Neuronal stem cell (in vitro differentiated cells): ENCODE data around the gene LEMD2.

Experiments
- DNase-seq: peaks from one replicate; pipeline ENCODE4 v3.0.0-alpha.2; 2013; ENCODE audit warnings: low spot score
- H2AFZ ChIP-seq: one replicate; pipeline ENCODE4 v1.6.1; 2013; ENCODE audit warnings: mild to moderate bottlenecking, low read length, inconsistent platforms
- H2AK5ac ChIP-seq: 2 replicates; pipeline ENCODE4 v1.6.1; 2013; ENCODE audit warnings: low read depth, mild to moderate bottlenecking, inconsistent platforms, low read length, moderate library complexity, mixed read lengths
- H2BK120ac ChIP-seq: 2 replicates; pipeline ENCODE4 v1.6.1; 2013; ENCODE audit warnings: low read depth, mild to moderate bottlenecking, inconsistent platforms, low read length, moderate library complexity, mixed read lengths
- H2BK12ac ChIP-seq: one replicate; pipeline ENCODE4 v1.6.1; 2013; ENCODE audit warnings: low read length, inconsistent platforms
- H2BK15ac ChIP-seq: 2 replicates; pipeline ENCODE4 v1.6.1; 2013; ENCODE audit warnings: mild to moderate bottlenecking, low read length, inconsistent platforms, mixed read lengths
- H2BK5ac ChIP-seq: one replicate; pipeline ENCODE4 v1.6.1; 2013; ENCODE audit warnings: inconsistent platforms, mild to moderate bottlenecking, low read length, moderate library complexity
- H3K14ac ChIP-seq: one replicate; pipeline ENCODE4 v1.6.1; 2013; ENCODE audit warnings: low read length, inconsistent platforms
- H3K18ac ChIP-seq: 2 replicates; pipeline ENCODE4 v1.6.1; 2013; ENCODE audit warnings: low read length, inconsistent platforms
- H3K23ac ChIP-seq: 2 replicates; pipeline ENCODE4 v1.6.1; 2013; ENCODE audit warnings: low read depth, mild to moderate bottlenecking, mixed read lengths, low read length, inconsistent platforms; ENCODE audit not compliant: poor library complexity
- H3K27ac ChIP-seq: replicated peaks from 3 replicates; pipeline ENCODE4 v1.5.1; 2013; ENCODE audit warnings: low read length, inconsistent platforms
- H3K27me3 ChIP-seq, 3 experiments: 2 replicates each; pipeline ENCODE4 v1.6.1; 2013; ENCODE audit warnings: low read length in 3 of 3, mild to moderate bottlenecking in 2 of 3, inconsistent platforms in 1 of 3, low read depth in 1 of 3, mixed read lengths in 1 of 3, moderate library complexity in 1 of 3; ENCODE audit not compliant: control insufficient read depth in 3 of 3, insufficient read depth in 3 of 3
- H3K36me3 ChIP-seq, 2 donors: replicated peaks in 1 of 2; 2 replicates each; pipeline ENCODE4 v1.6.1; 2013; ENCODE audit warnings: low read length in 2 of 2; ENCODE audit not compliant: control insufficient read depth in 2 of 2, insufficient read depth in 2 of 2
- H3K4ac ChIP-seq: 2 replicates; pipeline ENCODE4 v1.6.1; 2013; ENCODE audit warnings: inconsistent platforms, mild to moderate bottlenecking, low read length, moderate library complexity
- H3K4me1 ChIP-seq, 2 donors: 1 replicate in 1 of 2; 2 replicates in 1 of 2; pipeline ENCODE4 v1.6.1; 2013; ENCODE audit warnings: low read length in 2 of 2, low read depth in 1 of 2; ENCODE audit not compliant: control insufficient read depth in 2 of 2, insufficient read depth in 1 of 2
- H3K4me2 ChIP-seq: one replicate; pipeline ENCODE4 v1.6.1; 2013; ENCODE audit warnings: mild to moderate bottlenecking, low read length, inconsistent platforms; ENCODE audit not compliant: insufficient read depth, poor library complexity, severe bottlenecking
- H3K4me3 ChIP-seq, 2 donors: 2 replicates each; pipeline ENCODE4 v1.5.1; 2013; ENCODE audit warnings: low read length in 2 of 2, mild to moderate bottlenecking in 2 of 2, inconsistent platforms in 1 of 2, moderate library complexity in 1 of 2
- H3K79me1 ChIP-seq: one replicate; pipeline ENCODE4 v1.6.1; 2013; ENCODE audit warnings: low read depth, mild to moderate bottlenecking, inconsistent platforms, low read length, moderate library complexity
- H3K9ac ChIP-seq: one replicate; pipeline ENCODE4 v1.6.1; 2013; ENCODE audit warnings: mild to moderate bottlenecking, low read depth, low read length, inconsistent platforms; ENCODE audit not compliant: poor library complexity
- H3K9me3 ChIP-seq, 2 donors: replicated peaks in 1 of 2; 2 replicates each; pipeline versions ENCODE3 to v1.6.1; 2013; ENCODE audit warnings: low read length in 2 of 2, mild to moderate bottlenecking in 2 of 2, inconsistent platforms in 1 of 2, low read depth in 1 of 2, mixed read lengths in 1 of 2, moderate library complexity in 1 of 2; ENCODE audit not compliant: control insufficient read depth in 2 of 2, insufficient read depth in 1 of 2
- H4K8ac ChIP-seq: one replicate; pipeline ENCODE4 v1.6.1; 2013; ENCODE audit warnings: low read depth, mild to moderate bottlenecking, inconsistent platforms, low read length, moderate library complexity
- H4K91ac ChIP-seq: one replicate; pipeline ENCODE4 v1.6.1; 2013; ENCODE audit warnings: low read length, low read depth, mild to moderate bottlenecking, inconsistent platforms; ENCODE audit not compliant: poor library complexity
- WGBS, 2 donors: extraction: QIAGEN DNeasy Blood & Tissue Kit; methylation state at CpG; one replicate each; pipeline ENCODE4 v1.1.7; 2013; ENCODE audit warnings: missing lambda C conversion rate in 2 of 2, mixed read lengths in 1 of 2; ENCODE audit not compliant: insufficient read length in 2 of 2, insufficient replicate concordance in 1 of 2; ENCODE audit errors: extremely low coverage in 2 of 2; 5-methylcytosine and 5-hydroxymethylcytosine counted together

LEMD2 gene

DNA sequence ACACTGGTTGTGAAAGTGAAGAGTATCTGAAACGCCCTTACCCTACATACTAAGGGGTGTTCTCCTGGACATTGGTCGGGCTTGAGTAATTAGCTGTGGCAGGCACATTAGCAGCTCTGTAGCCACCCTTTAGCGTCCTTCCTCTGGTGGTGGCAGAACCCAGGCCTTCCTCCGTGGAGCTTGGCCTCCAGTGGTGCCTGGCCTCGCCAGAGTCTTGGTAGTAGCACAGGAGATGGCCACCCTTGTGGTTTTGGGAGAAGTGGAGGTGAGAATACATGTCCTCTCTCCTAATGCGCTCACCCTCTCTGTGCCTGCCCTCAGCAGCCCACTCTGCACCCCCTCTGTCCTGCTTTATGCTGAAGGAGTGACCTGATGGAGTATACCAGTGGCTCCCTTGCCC, 59.9 kb downstream of the LEMD2 start:
- Histone ChIP-seq H3K27me3 (peaks cover 0 to 24% (median 0%) of the 10 kb centered on the region in 3 experiments), H2BK5ac (no peak overlapping the region)
- no CpG with 5 or more reads among the region's 6 CpGs for WGBS, 2 donors

GRCh38 chr6:33728438-33728837, 60.5 kb downstream of the LEMD2 start:
- Histone ChIP-seq H3K4ac (no peak overlapping the region), H2AFZ (no peak overlapping the region), H2AK5ac (no peak overlapping the region), H3K4me3 (no peak overlapping the region), H2BK5ac (peak overlapping the region; percentile 4), H2BK12ac (no peak overlapping the region), H3K9me3 (no peaks in the 10 kb centered on the region), H3K18ac (peak overlapping the region; percentile 42), H4K91ac (no peak overlapping the region), H3K4me1 (peaks cover 0 to 7% of the 10 kb centered on the region in 2 donors), H3K23ac (no peak overlapping the region), H2BK15ac (no peak overlapping the region), H3K27me3 (peaks cover 0 to 30% (median 0%) of the 10 kb centered on the region in 3 experiments), H3K27ac (no peak overlapping the region), H2BK120ac (no peak overlapping the region), H3K4me2 (no peak overlapping the region), H4K8ac (no peak overlapping the region), H3K36me3 (no peaks in the 10 kb centered on the region), H3K79me1 (no peaks in the 10 kb centered on the region), H3K9ac (peak overlapping the region; percentile 9), H3K14ac (no peak overlapping the region)
- DNase-seq, result no peak
- no CpG with 5 or more reads among the region's 11 CpGs for WGBS, 2 donors

More for the DNA sequence above, 59.9 kb downstream of the LEMD2 start:
- no peak overlapping the region for H3K4me2 ChIP-seq
- no peak overlapping the region for H3K4me3 ChIP-seq
- H2BK15ac ChIP-seq, result no peak overlapping the region
- no peak overlapping the region for H4K8ac ChIP-seq
- H3K4me1 ChIP-seq, result peaks cover 0 to 7% of the 10 kb centered on the region in 2 donors
- no peaks in the 10 kb centered on the region for H3K36me3 ChIP-seq
- no peak overlapping the region for H3K4ac ChIP-seq
- no peak overlapping the region for H2AFZ ChIP-seq
- no peaks in the 10 kb centered on the region for H3K9me3 ChIP-seq
- DNase-seq, result no peak
- H2BK12ac ChIP-seq, result no peak overlapping the region
- H3K14ac ChIP-seq, result no peak overlapping the region
- H4K91ac ChIP-seq, result no peak overlapping the region
- H3K18ac ChIP-seq, result peak overlapping the region; percentile 87
- H2BK120ac ChIP-seq, result no peak overlapping the region
- no peaks in the 10 kb centered on the region for H3K79me1 ChIP-seq
- H3K9ac ChIP-seq, result no peak overlapping the region
- peak overlapping the region; percentile 83 for H2AK5ac ChIP-seq
- H3K27ac ChIP-seq, result no peak overlapping the region
- peak overlapping the region; percentile 59 for H3K23ac ChIP-seq

DNA sequence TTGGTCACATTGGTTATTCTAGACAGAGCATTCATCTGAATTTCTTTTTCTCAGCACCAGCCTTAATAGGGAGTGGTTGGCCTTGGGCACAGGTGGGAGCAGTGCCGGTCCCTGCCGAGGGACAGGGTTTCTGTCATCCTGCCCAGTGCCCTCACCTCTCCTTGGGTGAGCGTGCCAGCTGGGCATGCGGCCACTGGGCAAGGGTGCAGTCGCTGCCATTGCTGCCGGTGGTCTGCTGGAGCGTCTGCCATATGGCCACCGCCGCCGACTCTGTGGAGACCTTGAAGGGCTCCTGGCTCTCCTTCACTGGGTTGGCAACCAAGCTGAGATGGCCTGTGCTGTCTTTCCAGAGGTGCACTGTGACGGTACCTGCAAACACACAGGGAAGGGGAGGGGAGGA, 61.0 kb downstream of the LEMD2 start:
- Histone ChIP-seq H3K18ac (no peak overlapping the region), H3K27me3 (peaks cover 0 to 31% (median 0%) of the 10 kb centered on the region in 3 experiments), H3K4me2 (no peak overlapping the region), H3K14ac (no peak overlapping the region), H3K4ac (no peak overlapping the region), H3K9ac (no peak overlapping the region), H3K27ac (no peak overlapping the region), H3K36me3 (no peaks in the 10 kb centered on the region), H2AK5ac (no peak overlapping the region), H2BK15ac (no peak overlapping the region), H2AFZ (no peak overlapping the region), H2BK5ac (no peak overlapping the region), H3K4me1 (peaks cover 0 to 7% of the 10 kb centered on the region in 2 donors), H2BK12ac (no peak overlapping the region), H3K9me3 (no peaks in the 10 kb centered on the region), H2BK120ac (no peak overlapping the region), H3K4me3 (no peak overlapping the region), H4K91ac (no peak overlapping the region), H4K8ac (no peak overlapping the region), H3K23ac (no peak overlapping the region), H3K79me1 (no peaks in the 10 kb centered on the region)
- no peak for DNase-seq
- no CpG with 5 or more reads among the region's 11 CpGs for WGBS, 2 donors

GRCh38 chr6:33727126-33727525, 61.8 kb downstream of the LEMD2 start:
- Histone ChIP-seq H3K4ac (no peak overlapping the region), H3K23ac (no peak overlapping the region), H3K27ac (no peak overlapping the region), H2BK5ac (no peak overlapping the region), H4K91ac (no peak overlapping the region), H3K9me3 (no peaks in the 10 kb centered on the region), H2BK12ac (no peak overlapping the region), H3K9ac (no peak overlapping the region), H3K4me3 (no peak overlapping the region), H3K4me1 (peaks cover 0 to 7% of the 10 kb centered on the region in 2 donors), H3K36me3 (no peaks in the 10 kb centered on the region), H3K79me1 (no peaks in the 10 kb centered on the region), H3K14ac (no peak overlapping the region), H2AFZ (no peak overlapping the region), H2BK120ac (no peak overlapping the region), H3K18ac (no peak overlapping the region), H3K4me2 (no peak overlapping the region), H4K8ac (no peak overlapping the region), H2BK15ac (no peak overlapping the region), H3K27me3 (peaks cover 0 to 37% (median 0%) of the 10 kb centered on the region in 3 experiments), H2AK5ac (no peak overlapping the region)
- DNase-seq, result no peak
- no CpG with 5 or more reads among the region's 7 CpGs for WGBS, 2 donors
